Tibial nerve (tissue), 4 donors: ENCODE results near the gene DHX40. TPM values are rescaled to one million over a fixed set of nuclear protein-coding genes. Genes with fewer than 3 reads are reported as not detected.

ENCODE experiments used
- DNase-seq, 2 donors: peaks; one replicate each; pipeline ENCODE4 v3.0.0-alpha.2; 2019; ENCODE audit warnings: low spot score in 2 of 2
- H3K27ac ChIP-seq, 4 donors: fragments of 200-600 bp; sonication (generic) in 3 of 4; one replicate each; pipeline ENCODE4 v1.5.1; 2017 to 2019; ENCODE audit warnings: mild to moderate bottlenecking in 1 of 4
- H3K27me3 ChIP-seq, 2 donors: fragments of 200-600 bp; sonication (generic) in 1 of 2; one replicate each; pipeline versions ENCODE4 v1.5.1 to v1.6.0; 2017 to 2019
- H3K36me3 ChIP-seq, 3 donors: fragments of 200-600 bp; sonication (generic); one replicate each; pipeline ENCODE4 v1.5.1; 2018 to 2019
- H3K4me1 ChIP-seq, 4 donors: fragments of 200-600 bp; sonication (generic) in 3 of 4; one replicate each; pipeline ENCODE4 v1.5.1; 2017 to 2019
- H3K4me3 ChIP-seq, 4 donors: fragments of 200-600 bp; sonication (generic) in 3 of 4; one replicate each; pipeline ENCODE4 v1.5.1; 2017 to 2019; ENCODE audit warnings: mild to moderate bottlenecking in 1 of 4, moderate library complexity in 1 of 4
- H3K9me3 ChIP-seq, 4 donors: fragments of 200-600 bp; sonication (generic) in 3 of 4; one replicate each; pipeline ENCODE4 v1.5.1; 2017 to 2019
- EP300 ChIP-seq, 2 donors: sonication (generic); formaldehyde crosslinking; IDR thresholded peaks; one replicate each; pipeline ENCODE4 v1.6.1; 2017; ENCODE audit warnings: antibody characterized with exemption in 2 of 2, mild to moderate bottlenecking in 1 of 2
- POLR2A ChIP-seq, 2 donors: fragments of 450-650 bp; IDR thresholded peaks; one replicate each; pipeline ENCODE4 v1.6.1; 2017; ENCODE audit warnings: antibody characterized with exemption in 2 of 2, mild to moderate bottlenecking in 2 of 2, moderate library complexity in 2 of 2
- WGBS, 2 donors: methylation state at CpG; one replicate each; pipeline ENCODE4 v1.1.5; 2018; 5-methylcytosine and 5-hydroxymethylcytosine counted together
- total RNA-seq, 4 donors: library from RNA; depleted of rRNA; stranded (reverse); fragments of >200 nt; gene quantifications; one replicate each; pipeline ENCODE4 v1.1.0, GENCODE V29; 2016
- TF ChIP-seq, protein P1 (sequence below), 5 experiments: fragments of 200-600 bp in 3 of 5; fragments of 450-650 bp in 2 of 5; sonication (generic) in 3 of 5; IDR thresholded peaks; one replicate each; pipeline ENCODE4 v1.5.1; 2016 to 2019; ENCODE audit warnings: antibody characterized with exemption in 5 of 5, mild to moderate bottlenecking in 3 of 5, moderate library complexity in 2 of 5

Gene DHX40
- total RNA-seq, 4 donors from 2014 or later = 31.2 to 38.5 (median 33.5) TPM

- no peaks in the 10 kb centered on the region for H3K9me3 ChIP-seq
- TF ChIP-seq EP300 (IDR thresholded peaks at IDR 0.05) (no peak), POLR2A (IDR thresholded peaks at IDR 0.05) (no peak)
- TF ChIP-seq, protein P1, sequence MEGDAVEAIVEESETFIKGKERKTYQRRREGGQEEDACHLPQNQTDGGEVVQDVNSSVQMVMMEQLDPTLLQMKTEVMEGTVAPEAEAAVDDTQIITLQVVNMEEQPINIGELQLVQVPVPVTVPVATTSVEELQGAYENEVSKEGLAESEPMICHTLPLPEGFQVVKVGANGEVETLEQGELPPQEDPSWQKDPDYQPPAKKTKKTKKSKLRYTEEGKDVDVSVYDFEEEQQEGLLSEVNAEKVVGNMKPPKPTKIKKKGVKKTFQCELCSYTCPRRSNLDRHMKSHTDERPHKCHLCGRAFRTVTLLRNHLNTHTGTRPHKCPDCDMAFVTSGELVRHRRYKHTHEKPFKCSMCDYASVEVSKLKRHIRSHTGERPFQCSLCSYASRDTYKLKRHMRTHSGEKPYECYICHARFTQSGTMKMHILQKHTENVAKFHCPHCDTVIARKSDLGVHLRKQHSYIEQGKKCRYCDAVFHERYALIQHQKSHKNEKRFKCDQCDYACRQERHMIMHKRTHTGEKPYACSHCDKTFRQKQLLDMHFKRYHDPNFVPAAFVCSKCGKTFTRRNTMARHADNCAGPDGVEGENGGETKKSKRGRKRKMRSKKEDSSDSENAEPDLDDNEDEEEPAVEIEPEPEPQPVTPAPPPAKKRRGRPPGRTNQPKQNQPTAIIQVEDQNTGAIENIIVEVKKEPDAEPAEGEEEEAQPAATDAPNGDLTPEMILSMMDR (IDR thresholded peaks at IDR 0.05) = no peak
- 70 to 83% methylated on average over 5 of the region's 5 CpGs for WGBS, 2 donors
- H3K36me3 ChIP-seq = no peaks in the 10 kb centered on the region
- H3K27ac ChIP-seq = no peak overlapping the region
- no peak for DNase-seq
- no peaks in the 10 kb centered on the region for H3K27me3 ChIP-seq
- H3K4me3 ChIP-seq = no peak overlapping the region
- H3K4me1 ChIP-seq = no peaks in the 10 kb centered on the region
Observed at GRCh38 chr17:59533694-59534093, 31.7 kb upstream of the DHX40 start.

GRCh38 chr17:59534583-59534982, 30.8 kb upstream of the DHX40 start:
- H3K27ac ChIP-seq = no peak overlapping the region
- H3K9me3 ChIP-seq = no peaks in the 10 kb centered on the region
- H3K27me3 ChIP-seq = no peaks in the 10 kb centered on the region
- no peaks in the 10 kb centered on the region for H3K36me3 ChIP-seq
- DNase-seq = no peak
- no peak overlapping the region for H3K4me3 ChIP-seq
- no peaks in the 10 kb centered on the region for H3K4me1 ChIP-seq
- WGBS, 2 donors = 34 to 51% methylated on average over 1 of the region's 1 CpG
- TF ChIP-seq EP300 (IDR thresholded peaks at IDR 0.05) (no peak), POLR2A (IDR thresholded peaks at IDR 0.05) (no peak)
- TF ChIP-seq, protein P1 (IDR thresholded peaks at IDR 0.05) = no peak

- no peaks in the 10 kb centered on the region for H3K4me1 ChIP-seq
- H3K4me3 ChIP-seq = no peak overlapping the region
- H3K27me3 ChIP-seq = no peaks in the 10 kb centered on the region
- H3K9me3 ChIP-seq = no peaks in the 10 kb centered on the region
- TF ChIP-seq, protein P1 (IDR thresholded peaks at IDR 0.05) = no peak
- TF ChIP-seq EP300 (IDR thresholded peaks at IDR 0.05) (no peak), POLR2A (IDR thresholded peaks at IDR 0.05) (no peak)
- no peak overlapping the region for H3K27ac ChIP-seq
- no peak for DNase-seq
- no peaks in the 10 kb centered on the region for H3K36me3 ChIP-seq
Observed at GRCh38 chr17:59538195-59538909, 27.1 kb upstream of the DHX40 start.

- no peak for DNase-seq
- no peaks in the 10 kb centered on the region for H3K9me3 ChIP-seq
- 80 to 81% methylated on average over 8 of the region's 8 CpGs for WGBS, 2 donors
- no peak overlapping the region for H3K4me3 ChIP-seq
- no peaks in the 10 kb centered on the region for H3K4me1 ChIP-seq
- H3K27me3 ChIP-seq = no peaks in the 10 kb centered on the region
- TF ChIP-seq POLR2A (IDR thresholded peaks at IDR 0.05) (no peak), EP300 (IDR thresholded peaks at IDR 0.05) (no peak)
- TF ChIP-seq, protein P1 (IDR thresholded peaks at IDR 0.05) = no peak
- no peak overlapping the region for H3K27ac ChIP-seq
- no peaks in the 10 kb centered on the region for H3K36me3 ChIP-seq
Observed at GRCh38 chr17:59542960-59543635, 22.3 kb upstream of the DHX40 start.

DNA sequence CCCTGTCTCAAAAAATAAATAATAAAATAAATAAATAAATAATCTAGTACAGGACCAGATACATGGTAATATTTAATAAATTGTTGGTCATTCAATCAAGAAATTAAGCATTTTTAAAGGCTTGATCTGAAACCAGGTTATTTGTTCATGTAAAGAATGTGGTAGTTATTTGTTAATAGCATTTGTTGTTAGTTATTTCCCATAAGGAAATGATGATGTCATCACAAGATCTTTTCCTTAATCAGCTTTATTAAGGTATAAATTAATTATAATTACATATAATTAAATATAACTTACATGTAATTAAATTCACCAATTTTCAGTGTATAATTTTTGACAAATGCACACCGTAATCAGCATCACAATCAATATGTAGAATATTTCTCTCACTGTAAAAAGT, 19.5 kb upstream of the DHX40 start:
- Histone ChIP-seq H3K27ac (no peak overlapping the region), H3K4me1 (no peaks in the 10 kb centered on the region), H3K36me3 (no peaks in the 10 kb centered on the region), H3K4me3 (no peak overlapping the region), H3K9me3 (no peaks in the 10 kb centered on the region), H3K27me3 (no peaks in the 10 kb centered on the region)
- 95% methylated on average over 1 of the region's 1 CpG for WGBS, 2 donors
- no peak for DNase-seq
- TF ChIP-seq, protein P1 (IDR thresholded peaks at IDR 0.05) = no peak
- TF ChIP-seq POLR2A (IDR thresholded peaks at IDR 0.05) (no peak), EP300 (IDR thresholded peaks at IDR 0.05) (no peak)
